ENCODE measurements around the gene AXDND1.

DNA sequence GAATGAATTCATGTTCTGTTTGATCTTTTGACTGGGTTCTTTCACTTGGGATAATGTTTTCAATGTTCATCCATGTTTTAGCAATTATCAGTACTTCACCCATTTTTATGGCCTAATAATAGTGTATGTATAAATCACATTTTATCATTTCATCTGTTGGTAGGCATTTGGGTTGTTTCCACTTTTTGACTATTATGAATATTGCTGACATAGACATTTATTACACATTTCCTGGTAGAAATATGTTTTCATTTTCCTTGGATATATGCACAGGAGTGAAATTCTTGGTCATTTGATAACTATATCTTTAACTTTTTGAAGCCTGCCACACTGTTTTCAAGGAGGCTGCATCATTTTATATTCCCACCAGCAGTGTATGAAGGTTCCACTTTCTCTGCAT, 79.8 kb downstream of the AXDND1 start:
- TF ChIP-seq, protein P1, sequence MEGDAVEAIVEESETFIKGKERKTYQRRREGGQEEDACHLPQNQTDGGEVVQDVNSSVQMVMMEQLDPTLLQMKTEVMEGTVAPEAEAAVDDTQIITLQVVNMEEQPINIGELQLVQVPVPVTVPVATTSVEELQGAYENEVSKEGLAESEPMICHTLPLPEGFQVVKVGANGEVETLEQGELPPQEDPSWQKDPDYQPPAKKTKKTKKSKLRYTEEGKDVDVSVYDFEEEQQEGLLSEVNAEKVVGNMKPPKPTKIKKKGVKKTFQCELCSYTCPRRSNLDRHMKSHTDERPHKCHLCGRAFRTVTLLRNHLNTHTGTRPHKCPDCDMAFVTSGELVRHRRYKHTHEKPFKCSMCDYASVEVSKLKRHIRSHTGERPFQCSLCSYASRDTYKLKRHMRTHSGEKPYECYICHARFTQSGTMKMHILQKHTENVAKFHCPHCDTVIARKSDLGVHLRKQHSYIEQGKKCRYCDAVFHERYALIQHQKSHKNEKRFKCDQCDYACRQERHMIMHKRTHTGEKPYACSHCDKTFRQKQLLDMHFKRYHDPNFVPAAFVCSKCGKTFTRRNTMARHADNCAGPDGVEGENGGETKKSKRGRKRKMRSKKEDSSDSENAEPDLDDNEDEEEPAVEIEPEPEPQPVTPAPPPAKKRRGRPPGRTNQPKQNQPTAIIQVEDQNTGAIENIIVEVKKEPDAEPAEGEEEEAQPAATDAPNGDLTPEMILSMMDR (IDR thresholded peaks at IDR 0.05; ENCODE audit: insufficient read depth, low read length): no peak
- TF ChIP-seq POLR2AphosphoS5 (IDR thresholded peaks at IDR 0.05; ENCODE audit: low read depth): no peak
- no peak for TF ChIP-seq REST (IDR thresholded peaks at IDR 0.05; ENCODE audit: insufficient replicate concordance, low read depth)
- no peak for TF ChIP-seq GABPA (IDR thresholded peaks at IDR 0.05; ENCODE audit: low read depth)
- no peak for TF ChIP-seq SPI1 (IDR thresholded peaks at IDR 0.05; ENCODE audit: borderline replicate concordance, low read depth)

Measured in HL-60 (cell line).